ENCODE measurements around the gene SNAPC4. TPM values are rescaled to one million over a fixed set of nuclear protein-coding genes. Genes with fewer than 3 reads are reported as not detected.

The SNAPC4 gene
- total and polyA plus RNA-seq, 2 of the 8 experiments (the other 6 are each of a cell fraction or from before 2014, with no cell fraction given) = 6.9 to 18.1 TPM

DNA sequence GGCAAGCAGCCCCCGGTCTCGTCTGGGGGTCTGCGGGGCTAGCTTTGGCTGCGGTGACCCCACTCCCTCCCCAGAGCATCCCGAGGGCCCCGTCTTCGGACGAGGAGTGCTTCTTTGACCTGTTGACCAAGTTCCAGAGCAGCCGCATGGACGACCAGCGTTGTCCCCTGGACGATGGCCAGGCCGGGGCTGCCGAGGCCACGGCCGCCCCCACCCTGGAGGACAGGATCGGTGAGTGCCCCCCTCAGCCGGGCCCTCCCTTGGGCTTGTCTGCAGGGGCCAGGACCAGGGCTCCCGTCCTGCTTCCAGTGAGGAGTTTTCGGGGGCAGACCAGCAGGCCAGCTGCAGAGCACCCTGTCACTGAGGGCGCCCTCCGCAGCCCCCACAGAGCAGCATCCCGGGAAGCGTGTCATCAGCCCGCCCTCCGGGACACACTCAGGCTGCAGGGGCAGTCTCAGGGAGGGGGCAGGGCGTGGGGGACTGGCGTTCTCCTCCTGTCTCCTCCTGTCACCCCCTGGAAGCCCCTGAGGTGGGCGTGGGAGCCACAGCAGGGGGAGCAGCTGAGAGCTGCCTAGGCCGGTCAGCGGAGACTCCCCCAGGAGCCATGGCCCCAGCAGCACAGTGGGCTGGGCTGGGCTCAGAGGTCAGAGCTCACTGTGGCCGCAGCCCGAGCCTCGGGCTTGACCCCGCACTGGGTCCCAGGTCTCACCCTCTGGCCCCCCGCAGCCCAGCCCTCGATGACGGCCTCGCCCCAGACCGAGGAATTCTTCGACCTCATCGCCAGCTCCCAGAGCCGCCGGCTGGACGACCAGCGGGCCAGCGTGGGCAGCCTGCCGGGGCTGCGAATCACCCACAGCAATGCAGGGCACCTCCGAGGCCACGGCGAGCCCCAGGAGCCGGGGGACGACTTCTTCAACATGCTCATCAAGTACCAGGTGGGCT is 44.1 kb downstream of the SNAPC4 start:
- Histone ChIP-seq H3K23ac (ENCODE audit: insufficient read length) (no peak overlapping the region), H2BK12ac (ENCODE audit: low read depth, low read length) (no peak overlapping the region), H4K5ac (ENCODE audit: insufficient read length, low read depth, low read length) (no peak overlapping the region), H3K4me1 (replicated peaks in 1 of 4; ENCODE audit: control insufficient read depth in 3 of 4, insufficient read depth in 4 of 4, low read length in 3 of 4) (no peaks in the 10 kb centered on the region), H3K4me2 (ENCODE audit: insufficient read depth in 1 of 2, low read depth in 2 of 2, low read length in 2 of 2) (no peak overlapping the region), H4K91ac (replicated peaks; ENCODE audit: insufficient read length, low read length) (no peak overlapping the region), H3K9ac (replicated peaks in 1 of 4; ENCODE audit: extremely low read depth in 1 of 4, low read depth in 3 of 4, low read length in 3 of 4) (no peak overlapping the region), H3K4me3 (ENCODE audit: extremely low read depth in 1 of 4, insufficient read depth in 2 of 4, low read depth in 3 of 4, low read length in 4 of 4) (no peak overlapping the region), H3K4ac (replicated peaks; ENCODE audit: insufficient read length, low read depth, low read length) (no peak overlapping the region), H2AK5ac (ENCODE audit: low read depth, low read length) (no peak overlapping the region), H3K79me2 (ENCODE audit: control insufficient read depth in 1 of 2, insufficient read depth in 2 of 2, low read length in 2 of 2) (no peaks in the 10 kb centered on the region), H4K8ac (ENCODE audit: extremely low read depth, insufficient read depth, low read length) (no peak overlapping the region), H2AFZ (ENCODE audit: low read length) (no peak overlapping the region), H2BK120ac (replicated peaks; ENCODE audit: low read depth, low read length) (no peak overlapping the region), H3K27me3 (replicated peaks in 1 of 4; ENCODE audit: control insufficient read depth in 3 of 4, extremely low read depth in 1 of 4, insufficient read depth in 3 of 4, low read length in 3 of 4) (no peaks in the 10 kb centered on the region; a peak in 2 of 7 replicates), H3K79me1 (ENCODE audit: low read depth, low read length) (no peaks in the 10 kb centered on the region), H3K56ac (replicated peaks; ENCODE audit: insufficient read length, low read depth, low read length) (no peak overlapping the region), H3K9me3 (ENCODE audit: insufficient read depth in 2 of 2, low read depth in 1 of 2, low read length in 1 of 2) (no peaks in the 10 kb centered on the region), H3K18ac (ENCODE audit: extremely low read depth, low read length) (no peak overlapping the region), H2BK5ac (ENCODE audit: low read depth, low read length) (no peak overlapping the region), H3K27ac (ENCODE audit: low read depth, low read length) (no peak overlapping the region), H2BK15ac (ENCODE audit: low read length) (no peak overlapping the region), H2BK20ac (ENCODE audit: low read length) (no peak overlapping the region), H4K20me1 (replicated peaks in 1 of 2; ENCODE audit: control insufficient read depth in 1 of 2, insufficient read depth in 2 of 2, low read length in 2 of 2) (peaks cover 0 to 3% of the 10 kb centered on the region in 2 experiments), H3K36me3 (ENCODE audit: control insufficient read depth in 2 of 4, insufficient read depth in 4 of 4, low read length in 3 of 4) (no peaks in the 10 kb centered on the region; a peak in 1 of 8 replicates), H3K14ac (ENCODE audit: insufficient read length) (no peak overlapping the region), H3K23me2 (ENCODE audit: low read depth, low read length) (no peaks in the 10 kb centered on the region)
- no peak for FAIRE-seq
- no peak for DNase-seq (ENCODE audit: low read depth in 1 of 2, low spot score in 2 of 2)
- POLR2A ChIA-PET (ENCODE audit: partially characterized antibody) = interaction anchor here (1.8 to 15.8 kb wide), 3 partner anchors 11 to 37 kb away, joined by 4 to 137 read pairs (median 10); partner anchors contain the start of gene CARD9
- 90% methylated on average over 43 of the region's 54 CpGs; no CpG with 5 or more reads in 1 of the 2 experiments for WGBS, 2 experiments (ENCODE audit: extremely low coverage in 1 of 2, insufficient coverage in 1 of 2, insufficient read length in 1 of 2, insufficient replicate concordance in 2 of 2, low coverage in 1 of 2, low lambda C conversion rate in 2 of 2, missing lambda C conversion rate in 1 of 2)
- CTCF ChIA-PET (ENCODE audit: partially characterized antibody) = interaction anchor here (0.7 to 1.6 kb wide), 4 partner anchors 10 to 43 kb away, joined by 3 to 7 read pairs (median 4); no protein-coding TSS in a partner anchor
- TF ChIP-seq, protein P1, sequence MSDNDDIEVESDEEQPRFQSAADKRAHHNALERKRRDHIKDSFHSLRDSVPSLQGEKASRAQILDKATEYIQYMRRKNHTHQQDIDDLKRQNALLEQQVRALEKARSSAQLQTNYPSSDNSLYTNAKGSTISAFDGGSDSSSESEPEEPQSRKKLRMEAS (IDR thresholded peaks at IDR 0.05) = no peak
- TF ChIP-seq SIRT6 (IDR thresholded peaks at IDR 0.05; ENCODE audit: low read length) (no peak), POLR2AphosphoS5 (IDR thresholded peaks at IDR 0.05; ENCODE audit: low read depth, low read length) (no peak), SP2 (IDR thresholded peaks at IDR 0.05; ENCODE audit: low read length) (no peak), TAF7 (optimal IDR thresholded peaks at IDR 0.05; ENCODE audit: borderline replicate concordance, low read depth, low read length) (no peak), HDAC2 (IDR thresholded peaks at IDR 0.05; ENCODE audit: borderline replicate concordance in 1 of 2, low read depth in 2 of 2, low read length in 2 of 2) (no peak), SUZ12 (IDR thresholded peaks at IDR 0.05; ENCODE audit: low read length) (no peak), BACH1 (IDR thresholded peaks at IDR 0.05; ENCODE audit: low read length) (no peak), EZH2 (IDR thresholded peaks at IDR 0.05; ENCODE audit: low read depth, low read length, severe bottlenecking) (no peak)
- TF ChIP-seq, protein P2, sequence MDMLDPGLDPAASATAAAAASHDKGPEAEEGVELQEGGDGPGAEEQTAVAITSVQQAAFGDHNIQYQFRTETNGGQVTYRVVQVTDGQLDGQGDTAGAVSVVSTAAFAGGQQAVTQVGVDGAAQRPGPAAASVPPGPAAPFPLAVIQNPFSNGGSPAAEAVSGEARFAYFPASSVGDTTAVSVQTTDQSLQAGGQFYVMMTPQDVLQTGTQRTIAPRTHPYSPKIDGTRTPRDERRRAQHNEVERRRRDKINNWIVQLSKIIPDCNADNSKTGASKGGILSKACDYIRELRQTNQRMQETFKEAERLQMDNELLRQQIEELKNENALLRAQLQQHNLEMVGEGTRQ (IDR thresholded peaks at IDR 0.05; ENCODE audit: low read length) = no peak
